Keratinocyte (primary cell): ENCODE measurements around the gene DKC1. TPM values are rescaled to one million over a fixed set of nuclear protein-coding genes. Genes with fewer than 3 reads are reported as not detected.
"Not testable (repeated sequence)": the region's sequence is repeated elsewhere in the genome, so short reads cannot be mapped to it uniquely, and the experiment has no call there.

Experiments
- DNase-seq: peaks from one replicate; pipeline ENCODE4 v3.0.0-alpha.2; 2011; ENCODE audit warnings: low read depth, missing footprints, low spot score
- FAIRE-seq: peaks from 2 replicates; lab custom pipeline; 2011; peaks lifted over from hg19 to GRCh38; lab: Jason Lieb, UNC
- H2AFZ ChIP-seq: 2 replicates; pipeline ENCODE4 v1.6.0; 2012; ENCODE audit warnings: low read length, control low read depth, inconsistent platforms; ENCODE audit not compliant: control insufficient read depth
- H3K27ac ChIP-seq: 2 replicates; pipeline ENCODE4 v1.5.1; 2011; ENCODE audit warnings: low read length; ENCODE audit not compliant: control insufficient read depth, insufficient read depth
- H3K27me3 ChIP-seq: 3 replicates; pipeline ENCODE4 v1.6.0; 2011; ENCODE audit warnings: low read length; ENCODE audit not compliant: control insufficient read depth, insufficient read depth; ENCODE audit errors: extremely low read depth
- H3K36me3 ChIP-seq, 2 experiments: 2 replicates in 1 of 2; 3 replicates in 1 of 2; pipeline ENCODE4 v1.5.1; 2011; ENCODE audit warnings: low read length in 2 of 2, mild to moderate bottlenecking in 1 of 2; ENCODE audit not compliant: control insufficient read depth in 2 of 2, insufficient read depth in 2 of 2; ENCODE audit errors: extremely low read depth in 1 of 2
- H3K4me1 ChIP-seq: 3 replicates; pipeline ENCODE4 v1.5.1; 2011; ENCODE audit warnings: low read length; ENCODE audit not compliant: control insufficient read depth, insufficient read depth; ENCODE audit errors: extremely low read depth
- H3K4me2 ChIP-seq: 3 replicates; pipeline ENCODE4 v1.6.0; 2011; ENCODE audit warnings: low read depth, low read length; ENCODE audit not compliant: control insufficient read depth, insufficient read depth; ENCODE audit errors: extremely low read depth
- H3K4me3 ChIP-seq, 3 experiments: fragments of 200-600 bp in 1 of 3; sonication (generic) in 1 of 3; 2 replicates in 2 of 3; 3 replicates in 1 of 3; pipeline ENCODE4 v1.5.1; 2011 to 2016; ENCODE audit warnings: low read length in 3 of 3, mild to moderate bottlenecking in 3 of 3, control low read depth in 2 of 3, inconsistent platforms in 1 of 3, low read depth in 1 of 3, mixed read lengths in 1 of 3, mixed run types in 1 of 3, moderate library complexity in 1 of 3; ENCODE audit not compliant: control insufficient read depth in 2 of 3, insufficient read depth in 2 of 3; ENCODE audit errors: extremely low read depth in 1 of 3
- H3K79me2 ChIP-seq: 2 replicates; pipeline ENCODE4 v1.6.0; 2012; ENCODE audit warnings: low read length; ENCODE audit not compliant: control insufficient read depth, insufficient read depth
- H3K9ac ChIP-seq: 3 replicates; pipeline ENCODE4 v1.6.0; 2011; ENCODE audit warnings: low read length; ENCODE audit not compliant: control insufficient read depth, insufficient read depth; ENCODE audit errors: extremely low read depth
- H3K9me1 ChIP-seq: 3 replicates; pipeline ENCODE4 v1.6.0; 2011; ENCODE audit warnings: low read length; ENCODE audit not compliant: control insufficient read depth, insufficient read depth; ENCODE audit errors: extremely low read depth
- H3K9me3 ChIP-seq: 2 replicates; pipeline ENCODE4 v1.5.1; 2012; ENCODE audit warnings: low read depth, low read length; ENCODE audit not compliant: control insufficient read depth
- H4K20me1 ChIP-seq: 3 replicates; pipeline ENCODE4 v1.6.0; 2011; ENCODE audit warnings: low read length; ENCODE audit not compliant: control insufficient read depth, insufficient read depth; ENCODE audit errors: extremely low read depth
- EZH2 ChIP-seq: IDR thresholded peaks from one replicate; pipeline ENCODE4 v1.6.1; 2012; ENCODE audit warnings: inconsistent platforms, mild to moderate bottlenecking, low read length, moderate library complexity
- dilution Hi-C: fragments of 300-500 bp; cut with MboI; formaldehyde crosslinking; loops from one replicate; pipeline ENCODE4 v1.7.0; 2020; ENCODE audit warnings: low sequenced_read_pairs; ENCODE audit not compliant: extremely low pct_ligation_motif_present
- polyA plus RNA-seq, 5 experiments: library from polyadenylated mRNA; depleted of rRNA in 3 of 5; stranded (reverse) in 3 of 5; stranded (forward) in 1 of 5; unstranded in 1 of 5; fragments of >200 nt; gene quantifications; 1 replicate in 1 of 5; 2 replicates in 3 of 5; 3 replicates in 1 of 5; pipeline versions ENCODE4 v1.2.1 to v1.2.3, GENCODE V29; 2011 to 2012; ENCODE audit warnings: missing spikeins in 2 of 5, low read depth in 1 of 5, low replicate concordance in 1 of 5
- TF ChIP-seq, protein P1 (sequence below), 3 experiments: IDR thresholded peaks in 1 of 3; conservative IDR thresholded peaks in 1 of 3; optimal IDR thresholded peaks in 1 of 3; 2 replicates in 2 of 3; 3 replicates in 1 of 3; pipeline versions ENCODE3 to v1.5.1; 2011; ENCODE audit warnings: low read length in 3 of 3, mild to moderate bottlenecking in 3 of 3, moderate library complexity in 2 of 3, control low read depth in 1 of 3, inconsistent platforms in 1 of 3; ENCODE audit not compliant: insufficient read depth in 2 of 3; ENCODE audit errors: extremely low read depth in 1 of 3

Gene DKC1
- polyA plus RNA-seq, 1 donor (not counting 4 experiments of a cell fraction or from before 2014, with no cell fraction given), result 80.7 TPM

DNA sequence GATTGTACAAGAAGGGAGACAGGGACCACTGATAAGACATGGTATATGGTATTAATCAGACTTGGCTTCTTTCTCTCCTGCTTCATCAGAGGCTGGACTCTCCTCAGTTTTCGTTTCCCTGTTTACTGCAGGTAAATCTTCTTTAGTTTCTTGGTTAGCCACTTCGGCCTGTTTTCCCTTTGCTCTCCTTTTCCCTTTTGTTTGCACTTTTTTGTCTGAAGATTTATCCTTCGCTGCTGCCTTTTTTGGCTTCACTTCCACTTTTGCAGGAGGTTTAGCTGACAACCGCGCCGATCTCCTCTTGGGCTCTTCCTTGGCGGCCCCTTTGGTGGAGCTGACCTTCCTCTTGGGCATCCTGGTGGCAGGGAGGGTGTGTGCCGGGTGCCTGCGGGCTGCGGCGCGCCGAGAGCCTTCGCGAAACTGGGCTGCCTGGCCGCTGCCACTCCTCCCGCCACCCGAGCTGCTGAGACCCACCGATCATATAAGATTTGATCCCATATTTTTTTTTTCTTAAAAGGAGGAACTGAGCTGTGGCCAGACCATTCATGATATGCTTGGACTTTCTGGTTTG is 54.5 kb downstream of the DKC1 start:
- DNase-seq, FAIRE-seq, H3K27me3 ChIP-seq, H3K27ac ChIP-seq, H2AFZ ChIP-seq, H3K9me3 ChIP-seq, H3K9ac ChIP-seq, H3K9me1 ChIP-seq, H4K20me1 ChIP-seq, dilution Hi-C loops, H3K4me1 ChIP-seq, H3K4me2 ChIP-seq, H3K79me2 ChIP-seq, H3K4me3 ChIP-seq, H3K36me3 ChIP-seq: not testable (repeated sequence)

DNA sequence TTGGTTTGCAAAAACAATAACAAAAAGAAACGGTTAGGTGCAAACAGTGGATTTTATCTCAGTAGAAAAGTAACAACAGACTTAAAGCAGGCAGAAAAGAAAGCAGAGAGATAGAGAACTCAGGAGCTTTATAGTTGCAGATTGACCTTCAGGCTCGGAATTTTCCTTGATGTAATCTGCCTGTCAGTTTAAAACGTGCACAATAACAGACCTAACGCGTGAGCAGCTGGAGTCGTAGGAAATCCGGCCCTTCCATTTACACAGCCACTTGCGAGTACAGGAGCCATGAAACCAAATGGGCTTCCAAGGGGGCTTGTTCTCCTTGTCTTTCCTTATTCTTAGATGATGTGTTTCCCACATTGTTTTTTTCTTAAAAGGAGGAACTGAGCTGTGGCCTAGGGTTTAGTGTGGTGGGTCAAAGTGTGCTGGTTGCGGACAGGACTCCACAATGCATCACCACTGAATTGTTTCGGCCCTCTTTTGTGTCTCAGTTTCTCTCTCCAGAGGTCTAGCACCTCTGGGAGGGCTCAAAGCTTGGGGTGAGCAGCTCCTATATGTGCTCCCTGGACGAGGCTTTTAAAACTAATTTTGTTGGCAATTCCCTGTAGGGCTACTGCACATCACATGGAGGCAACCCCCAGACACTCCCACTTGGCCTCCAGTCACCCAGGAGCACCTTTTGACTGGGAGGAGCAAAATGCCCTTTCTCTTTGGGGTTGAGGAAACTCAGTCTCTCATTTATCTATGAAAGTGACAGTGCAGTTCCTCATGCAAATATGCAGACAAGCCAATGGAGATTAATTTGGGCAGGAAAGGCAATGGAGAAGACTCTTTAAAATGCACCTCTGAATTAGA is 56.5 kb downstream of the DKC1 start:
- no peaks in the 10 kb centered on the region for H3K9me1 ChIP-seq
- no peak overlapping the region for H3K4me3 ChIP-seq
- no peak for FAIRE-seq
- no peaks in the 10 kb centered on the region for H4K20me1 ChIP-seq
- no peak overlapping the region for H2AFZ ChIP-seq
- DNase-seq, result no peak
- no peaks in the 10 kb centered on the region for H3K79me2 ChIP-seq
- TF ChIP-seq, protein P1, sequence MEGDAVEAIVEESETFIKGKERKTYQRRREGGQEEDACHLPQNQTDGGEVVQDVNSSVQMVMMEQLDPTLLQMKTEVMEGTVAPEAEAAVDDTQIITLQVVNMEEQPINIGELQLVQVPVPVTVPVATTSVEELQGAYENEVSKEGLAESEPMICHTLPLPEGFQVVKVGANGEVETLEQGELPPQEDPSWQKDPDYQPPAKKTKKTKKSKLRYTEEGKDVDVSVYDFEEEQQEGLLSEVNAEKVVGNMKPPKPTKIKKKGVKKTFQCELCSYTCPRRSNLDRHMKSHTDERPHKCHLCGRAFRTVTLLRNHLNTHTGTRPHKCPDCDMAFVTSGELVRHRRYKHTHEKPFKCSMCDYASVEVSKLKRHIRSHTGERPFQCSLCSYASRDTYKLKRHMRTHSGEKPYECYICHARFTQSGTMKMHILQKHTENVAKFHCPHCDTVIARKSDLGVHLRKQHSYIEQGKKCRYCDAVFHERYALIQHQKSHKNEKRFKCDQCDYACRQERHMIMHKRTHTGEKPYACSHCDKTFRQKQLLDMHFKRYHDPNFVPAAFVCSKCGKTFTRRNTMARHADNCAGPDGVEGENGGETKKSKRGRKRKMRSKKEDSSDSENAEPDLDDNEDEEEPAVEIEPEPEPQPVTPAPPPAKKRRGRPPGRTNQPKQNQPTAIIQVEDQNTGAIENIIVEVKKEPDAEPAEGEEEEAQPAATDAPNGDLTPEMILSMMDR (optimal IDR thresholded peaks at IDR 0.05 in 1 of 3, IDR thresholded peaks at IDR 0.05 in 1 of 3, conservative IDR thresholded peaks at IDR 0.05 in 1 of 3; ENCODE audit: extremely low read depth in 1 of 3, insufficient read depth in 2 of 3, low read length in 3 of 3), result no peak
- TF ChIP-seq EZH2, result no peak
- no peak overlapping the region for H3K4me2 ChIP-seq
- H3K9me3 ChIP-seq, result no peaks in the 10 kb centered on the region
- H3K9ac ChIP-seq, result no peak overlapping the region
- dilution Hi-C loops, result no loop called here
- H3K4me1 ChIP-seq, result no peaks in the 10 kb centered on the region
- H3K36me3 ChIP-seq, result no peaks in the 10 kb centered on the region
- H3K27me3 ChIP-seq, result no peaks in the 10 kb centered on the region
- H3K27ac ChIP-seq, result no peak overlapping the region
